HG03135 (cell line): ENCODE data around the gene KCNQ1OT1.

Source experiments
- ATAC-seq: cut with Tn5 transposase; IDR thresholded peaks from one replicate; pipeline ENCODE4 v1.9.1; 2021; ENCODE audit warnings: mild to moderate bottlenecking, moderate library complexity; ENCODE audit not compliant: unreplicated experiment

Gene KCNQ1OT1

DNA sequence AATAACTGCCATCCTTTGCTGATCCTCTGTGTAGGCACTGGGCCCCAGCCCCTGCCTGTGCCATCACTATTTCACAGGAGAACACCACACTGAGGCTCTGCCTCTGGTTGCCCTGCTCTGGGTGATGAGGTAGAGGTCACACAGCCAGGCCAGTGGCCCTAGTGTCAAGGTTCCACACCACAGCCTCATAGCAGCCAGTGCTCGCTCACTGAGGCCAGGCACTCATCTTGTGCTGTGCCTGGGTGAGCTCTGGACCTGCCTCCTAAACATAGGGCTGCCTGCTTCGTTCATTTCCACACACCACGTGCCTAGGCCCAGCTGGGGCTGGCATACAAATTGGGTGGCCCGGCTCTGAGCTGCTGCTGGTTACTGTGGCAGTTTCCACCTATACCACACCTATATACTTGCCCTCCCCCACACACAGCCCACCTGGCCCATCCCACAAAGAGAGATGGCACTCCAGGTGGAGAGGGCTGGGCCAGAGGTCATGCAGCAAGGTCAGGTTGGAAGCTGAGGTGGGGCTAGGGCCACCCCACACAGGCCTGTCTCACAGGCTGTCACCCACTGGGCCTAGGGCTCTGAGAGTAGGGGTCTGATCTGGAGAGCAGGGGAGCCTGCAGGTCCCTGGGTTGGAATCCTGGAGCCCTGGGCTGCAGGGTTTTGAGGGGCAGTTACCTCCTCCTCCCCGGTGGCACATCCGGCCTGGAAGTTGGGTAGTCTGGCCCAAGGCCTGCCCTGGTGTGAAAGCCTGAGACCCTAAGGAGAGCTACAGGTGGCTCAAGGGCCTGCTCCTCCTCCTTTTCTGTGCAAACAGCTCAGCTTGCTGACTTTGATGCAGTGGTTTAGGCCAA, 11.2 kb downstream of the KCNQ1OT1 start:
- ATAC-seq = no peak

DNA sequence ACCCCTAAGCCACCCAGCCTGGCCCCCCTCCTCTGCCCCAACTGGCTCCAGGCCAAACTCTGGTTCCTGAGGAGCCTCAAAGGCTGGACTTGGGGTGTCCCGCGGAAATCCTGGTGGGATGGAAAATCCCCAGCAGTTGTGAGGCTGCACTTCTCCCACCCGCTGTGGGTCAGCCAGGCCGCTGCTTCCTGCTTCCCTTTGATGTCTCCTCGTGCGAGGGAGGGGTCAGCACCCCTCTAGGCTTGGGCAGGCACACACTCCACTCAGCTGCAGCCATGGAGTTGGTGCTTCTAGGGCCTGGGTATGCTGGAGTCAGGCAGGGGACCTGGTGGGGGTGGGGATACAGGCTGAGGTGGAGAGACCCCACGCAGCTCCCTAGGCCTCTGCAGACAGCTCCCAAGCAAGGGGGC, 12.0 kb downstream of the KCNQ1OT1 start:
- ATAC-seq = no peak

DNA sequence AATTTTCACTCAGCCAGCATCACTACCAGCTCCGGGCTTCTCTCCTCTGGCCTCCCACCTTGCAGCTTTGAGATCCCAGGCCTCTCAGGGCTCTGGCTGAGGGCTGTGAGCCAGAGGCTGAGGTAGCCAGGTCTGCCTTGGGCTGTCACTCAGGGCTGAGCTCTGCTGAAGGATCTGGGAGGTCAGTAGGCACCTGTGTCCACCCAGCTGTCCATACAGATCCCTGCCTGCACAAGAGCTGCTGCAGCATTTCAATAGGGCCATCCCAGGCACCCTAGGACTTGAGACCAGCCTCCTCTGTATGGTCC, 12.6 kb downstream of the KCNQ1OT1 start:
- ATAC-seq = no peak

DNA sequence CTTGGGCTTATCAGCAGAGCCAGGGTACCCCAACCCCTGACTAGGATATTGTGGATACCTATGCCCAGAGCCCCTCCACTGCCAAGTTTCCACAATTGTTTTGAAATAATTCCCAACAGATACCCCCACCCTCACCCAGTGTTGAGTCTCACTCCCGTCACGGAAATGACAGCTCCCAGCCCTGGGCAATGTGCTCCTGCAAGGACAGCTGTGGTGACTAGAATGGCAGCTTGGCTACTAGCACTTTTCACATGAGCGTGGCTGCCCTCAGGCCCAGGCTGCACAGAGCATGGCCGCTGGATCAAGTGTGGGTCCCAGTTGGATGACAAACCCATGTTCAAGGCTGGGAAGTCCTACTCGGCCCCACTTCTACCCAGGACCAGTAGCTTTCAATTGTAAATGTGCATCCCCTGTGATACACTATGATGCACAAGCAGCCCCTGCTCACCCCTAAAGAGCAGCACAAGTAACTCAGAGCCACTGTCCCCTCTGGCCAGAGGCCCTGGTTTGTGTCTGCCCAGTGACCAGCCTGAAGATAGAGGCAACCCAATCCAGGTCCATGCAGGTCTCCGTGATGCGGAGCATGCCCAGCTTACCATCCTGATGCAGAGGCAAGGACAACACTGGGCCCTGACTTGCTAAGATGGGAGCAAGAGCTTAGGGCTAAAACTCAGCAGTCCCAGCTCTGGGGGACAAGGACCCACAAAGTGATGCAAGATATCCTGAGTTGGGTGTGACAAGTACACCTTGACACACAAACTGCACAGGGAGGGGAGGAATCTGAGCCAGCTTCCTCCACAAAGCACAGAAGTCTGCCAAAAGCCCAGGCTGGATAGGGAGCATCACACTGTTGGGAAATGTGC, 13.2 kb downstream of the KCNQ1OT1 start:
- no peak for ATAC-seq

DNA sequence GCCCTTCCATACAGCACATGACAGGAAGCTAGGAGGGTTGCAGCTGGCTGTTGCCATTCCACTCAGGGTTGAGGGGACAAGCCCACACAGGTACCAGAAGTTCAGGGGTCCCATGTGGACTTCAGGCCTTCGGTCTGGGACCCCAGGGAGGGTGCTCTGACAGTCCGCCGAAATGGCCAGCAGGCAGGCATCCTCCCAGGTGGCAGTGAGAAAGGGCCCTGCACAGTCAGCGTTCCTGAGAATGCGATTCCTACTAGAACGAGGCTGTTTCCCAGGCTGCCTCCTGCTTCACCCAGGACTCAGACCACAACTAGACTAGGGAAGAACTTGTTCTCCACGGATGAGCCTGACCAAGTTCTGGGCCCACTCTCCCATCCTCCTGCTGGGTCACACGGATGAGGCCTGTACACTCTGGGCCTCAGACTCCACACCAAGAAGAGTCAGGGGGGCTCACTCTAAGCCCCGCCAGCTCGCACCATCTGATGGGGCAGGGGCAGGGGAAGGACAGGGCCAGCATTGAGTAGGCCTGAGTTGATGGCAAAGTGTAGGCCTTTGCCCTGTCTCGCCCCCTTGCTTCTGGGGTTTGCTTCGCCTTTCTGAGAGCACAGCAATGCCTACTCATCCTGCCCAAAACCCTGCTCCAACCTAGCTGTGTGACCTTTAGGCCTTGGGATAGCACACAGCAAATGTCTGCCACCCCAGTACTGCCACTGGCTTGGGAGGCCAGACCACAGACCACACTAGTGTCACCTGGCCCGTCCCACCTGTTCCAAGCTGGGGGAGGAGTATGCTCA, 14.0 kb downstream of the KCNQ1OT1 start:
- ATAC-seq = no peak

DNA sequence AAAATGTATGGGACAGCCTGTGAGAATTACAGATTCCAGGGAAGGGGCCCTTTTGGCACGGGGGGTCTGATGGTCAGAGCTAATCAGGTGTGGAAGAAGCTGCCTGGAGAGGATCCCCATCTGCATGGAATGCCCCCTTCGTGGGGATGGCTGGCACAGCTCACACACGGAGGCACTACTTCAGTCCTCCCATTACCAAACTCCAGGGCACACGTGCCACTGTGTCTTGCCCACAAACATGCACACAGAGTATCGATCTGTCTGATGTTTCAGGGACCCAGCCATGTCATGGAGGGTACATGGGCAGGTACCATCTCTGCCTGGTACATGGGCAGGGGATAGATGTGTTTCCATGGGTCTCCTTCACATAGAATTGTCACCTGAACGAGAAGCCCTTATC, 14.7 kb downstream of the KCNQ1OT1 start:
- no peak for ATAC-seq

DNA sequence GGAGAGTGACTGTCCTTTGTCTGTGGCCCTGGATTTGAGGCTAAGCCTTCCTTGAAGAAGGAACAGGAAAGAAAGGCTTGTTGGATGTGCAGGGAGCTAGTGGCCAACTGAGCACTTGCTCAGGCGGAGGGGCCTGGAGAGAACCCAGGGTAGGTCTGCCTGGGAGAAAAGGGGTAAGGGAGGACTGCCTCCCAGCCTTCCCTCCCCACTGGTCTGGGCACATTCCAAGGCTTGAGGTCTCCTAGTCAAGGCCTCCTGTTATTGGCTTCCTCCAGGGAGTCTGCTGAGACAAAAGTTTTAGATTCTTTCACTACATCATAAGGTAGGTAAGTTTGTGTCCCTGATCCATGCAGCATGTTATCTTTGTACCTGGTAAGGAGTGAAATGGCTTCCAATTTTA, 15.2 kb downstream of the KCNQ1OT1 start:
- no peak for ATAC-seq

DNA sequence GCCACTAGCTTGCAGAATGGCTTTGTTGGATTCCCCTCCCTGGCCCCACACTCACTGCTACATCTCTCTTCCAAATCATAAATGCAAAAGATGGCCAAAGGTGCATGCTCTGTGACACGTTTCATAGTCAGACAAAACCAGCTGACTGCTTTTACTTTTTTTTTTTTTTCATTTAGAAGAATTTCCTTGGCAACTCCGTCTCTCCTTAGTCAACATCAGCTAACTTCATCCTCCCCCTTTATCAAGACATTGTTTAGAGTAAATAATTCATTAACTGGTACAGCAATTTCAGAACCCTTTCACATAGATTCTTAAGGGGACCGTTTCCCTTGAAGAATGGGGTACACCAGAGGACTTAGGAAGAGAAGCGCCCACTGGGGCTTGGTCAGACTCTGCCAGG, 16.0 kb downstream of the KCNQ1OT1 start:
- ATAC-seq = no peak

DNA sequence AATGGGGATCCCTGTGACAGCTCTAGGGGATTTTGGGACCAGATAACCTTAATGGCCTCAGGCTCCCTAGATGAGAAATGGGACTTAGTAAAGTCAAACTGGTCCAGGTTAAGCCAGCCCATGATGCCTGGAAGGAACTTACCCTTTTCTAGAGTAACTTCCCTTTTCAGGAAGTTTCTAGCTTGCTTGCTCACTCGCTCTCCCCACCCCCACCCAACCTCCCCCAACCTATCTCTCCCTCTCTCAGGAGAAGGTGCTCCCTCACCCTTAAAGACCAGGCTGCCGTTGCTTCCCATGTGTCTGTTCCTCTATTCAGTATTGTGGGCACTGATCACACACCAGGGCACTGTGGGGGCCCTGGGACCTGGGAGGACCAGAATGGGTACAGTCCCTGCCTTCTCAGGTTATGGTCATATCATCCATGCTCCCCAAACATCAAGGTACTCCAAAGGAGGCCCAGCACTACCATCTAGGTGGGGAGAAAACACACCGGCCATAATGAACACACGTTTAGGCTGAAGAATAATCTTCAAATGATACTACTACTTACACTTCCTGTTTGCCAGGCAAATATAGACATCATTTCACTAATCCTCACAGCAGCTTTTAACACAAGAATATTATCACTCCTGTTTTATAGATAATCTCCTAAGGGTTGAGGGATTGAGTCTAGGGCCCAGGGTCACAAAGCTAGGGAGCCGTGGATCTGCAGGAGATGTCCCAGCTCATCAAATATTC, 18.2 kb downstream of the KCNQ1OT1 start:
- ATAC-seq = no peak

DNA sequence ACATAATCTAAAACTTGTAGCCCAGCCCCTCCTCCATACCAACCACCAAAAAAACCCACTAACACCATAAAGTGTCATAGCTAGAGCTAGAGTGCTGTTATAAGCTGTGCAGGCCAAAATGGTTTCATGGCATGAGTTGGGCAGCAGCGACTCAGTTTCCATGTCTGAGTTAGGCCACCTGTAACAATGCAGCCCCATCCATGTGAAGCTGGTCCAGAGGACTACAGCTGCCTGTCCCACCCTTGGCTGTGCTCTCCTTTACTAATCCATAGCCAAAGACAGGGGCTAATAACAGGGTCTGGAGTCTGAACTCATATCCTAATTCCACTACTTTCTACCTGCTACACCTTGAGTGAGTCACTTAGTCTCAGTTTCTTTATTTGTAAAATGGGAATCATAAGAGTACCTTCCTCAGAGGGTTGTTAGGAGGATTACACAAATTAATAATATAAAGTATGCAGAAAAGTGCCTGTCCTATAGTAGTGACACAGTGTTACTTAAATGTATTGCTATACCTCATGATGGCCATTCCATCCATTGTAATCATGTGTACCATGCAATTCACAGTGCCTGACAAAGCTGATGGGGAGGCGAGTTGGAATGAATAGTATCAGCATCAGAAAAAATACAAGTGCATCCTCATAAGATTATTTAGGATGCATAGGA, 20.6 kb downstream of the KCNQ1OT1 start:
- no peak for ATAC-seq

DNA sequence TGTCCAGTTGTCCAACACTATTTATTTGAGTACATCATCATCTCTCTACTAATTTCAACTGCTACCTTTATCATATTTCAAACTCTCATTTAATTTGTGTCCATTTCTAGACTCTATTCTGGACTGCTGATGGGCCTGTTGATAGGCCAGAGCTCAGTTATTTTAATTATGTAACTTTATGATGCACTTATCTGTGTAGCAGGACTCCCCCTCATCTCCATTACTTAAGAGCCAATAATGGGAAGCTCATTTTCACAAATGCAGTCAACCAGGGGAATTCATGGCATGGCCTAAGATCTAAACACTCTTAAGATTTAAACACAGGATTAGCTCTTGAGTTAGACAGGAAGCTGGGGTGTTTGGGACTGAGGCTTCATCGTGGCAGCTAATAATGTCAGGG, 21.4 kb downstream of the KCNQ1OT1 start:
- ATAC-seq = no peak

DNA sequence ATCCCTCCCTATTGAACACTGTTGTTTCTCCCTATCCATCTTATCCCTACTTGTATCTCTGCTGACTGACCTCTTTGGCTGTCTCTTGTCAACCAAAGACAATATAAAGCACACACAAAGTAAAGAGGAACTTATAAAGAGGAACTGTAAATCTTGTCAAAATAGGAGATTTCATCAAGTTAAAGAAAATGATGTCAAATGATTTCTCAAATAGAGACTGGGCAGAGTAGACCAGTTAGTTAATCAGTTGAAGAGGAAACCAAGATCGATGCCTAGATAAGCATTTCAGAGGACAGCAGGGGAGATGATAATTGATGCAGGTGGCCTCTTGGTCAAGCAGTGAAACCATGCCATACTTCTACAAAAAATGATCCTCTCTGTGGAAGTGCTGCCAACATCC, 22.7 kb downstream of the KCNQ1OT1 start:
- ATAC-seq = peak; percentile 50

DNA sequence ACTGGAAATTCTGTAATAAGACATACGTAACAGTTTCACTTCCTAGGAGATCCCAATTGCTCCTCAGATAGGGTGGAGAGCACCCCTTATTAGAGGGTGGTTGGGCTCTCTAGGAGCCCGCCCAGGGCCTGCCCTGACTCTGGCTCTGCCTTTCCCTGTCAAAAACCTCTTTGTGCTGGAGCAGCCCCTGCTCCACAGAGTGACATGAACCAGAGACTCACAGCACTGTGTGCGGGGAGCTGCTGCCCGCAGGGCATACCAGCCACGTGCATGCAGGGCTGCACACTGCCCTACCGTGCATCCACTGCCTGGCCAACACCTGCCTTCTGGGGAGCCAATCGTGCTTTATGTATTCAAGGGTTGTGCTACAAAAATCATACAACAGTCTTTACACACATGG, 24.3 kb downstream of the KCNQ1OT1 start:
- no peak for ATAC-seq

DNA sequence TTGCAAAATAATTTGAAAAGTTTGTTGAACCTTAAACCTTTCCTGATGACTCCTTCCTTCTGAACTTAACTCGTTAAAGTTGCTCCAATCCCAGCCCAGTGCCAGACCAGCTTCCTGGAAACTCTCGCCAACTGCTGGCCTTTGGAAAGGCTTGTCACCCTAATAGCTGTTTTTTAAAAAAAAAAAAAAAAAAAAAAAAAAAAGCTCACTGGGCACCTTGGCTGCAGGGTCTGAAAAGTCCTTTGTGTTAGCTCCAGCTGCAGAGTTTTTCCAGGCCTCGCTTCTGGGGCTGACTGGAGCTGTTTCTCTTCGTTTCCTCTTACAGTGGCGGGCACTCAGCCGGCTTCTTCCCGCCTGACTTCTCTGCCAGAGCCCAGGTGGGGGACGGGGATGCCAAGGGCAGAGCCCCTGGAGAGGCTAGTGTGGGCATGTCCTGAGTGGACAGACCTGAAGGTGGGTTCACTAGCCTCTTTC, 25.1 kb downstream of the KCNQ1OT1 start:
- no peak for ATAC-seq

DNA sequence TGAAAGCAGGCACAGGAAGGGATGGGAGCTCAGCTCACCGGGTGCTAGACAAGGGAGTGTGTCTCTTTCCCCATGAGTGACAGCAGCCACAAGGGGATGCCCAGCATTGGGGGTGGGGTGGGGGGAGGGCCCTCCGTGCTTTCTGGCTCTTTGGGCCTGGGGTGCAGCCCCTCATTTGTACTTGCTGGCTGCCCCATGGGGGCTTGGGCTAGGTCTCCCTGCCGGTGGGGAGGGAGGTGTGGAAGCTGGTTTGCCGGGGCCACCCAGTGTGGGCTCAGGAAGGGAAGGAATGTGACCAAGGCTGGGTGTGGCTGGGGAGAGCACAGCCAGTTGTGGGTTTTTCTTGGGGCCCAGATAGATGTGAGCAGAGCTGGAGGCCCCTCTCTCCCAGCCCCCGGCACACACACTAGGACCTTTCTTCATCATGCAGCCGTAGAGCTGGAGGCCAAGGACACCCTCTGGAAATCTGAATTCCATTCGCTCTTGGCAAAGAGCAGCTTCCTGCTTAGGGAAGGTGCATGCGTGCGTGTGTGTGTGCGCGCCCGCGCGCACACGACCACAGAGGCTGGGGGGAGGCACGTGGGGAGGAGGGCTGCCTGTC, 25.8 kb downstream of the KCNQ1OT1 start:
- ATAC-seq = no peak

DNA sequence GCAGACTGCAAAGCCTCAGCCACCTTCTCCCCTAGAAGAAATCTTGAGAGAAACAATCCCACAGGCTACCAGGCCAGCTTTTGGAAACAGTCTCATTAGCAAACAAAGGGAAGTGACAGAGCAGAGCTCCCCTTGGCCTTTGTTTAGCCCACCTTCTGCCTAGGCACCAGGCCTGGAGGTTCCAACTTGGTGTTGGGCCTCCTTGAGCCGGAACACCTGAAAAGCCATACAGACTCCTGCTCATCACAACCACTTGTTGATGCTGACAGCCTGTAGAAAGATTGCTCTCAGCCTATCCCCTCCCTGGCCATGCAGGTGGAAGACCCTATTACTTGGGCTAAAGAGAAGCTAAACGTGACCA, 26.6 kb downstream of the KCNQ1OT1 start:
- no peak for ATAC-seq

DNA sequence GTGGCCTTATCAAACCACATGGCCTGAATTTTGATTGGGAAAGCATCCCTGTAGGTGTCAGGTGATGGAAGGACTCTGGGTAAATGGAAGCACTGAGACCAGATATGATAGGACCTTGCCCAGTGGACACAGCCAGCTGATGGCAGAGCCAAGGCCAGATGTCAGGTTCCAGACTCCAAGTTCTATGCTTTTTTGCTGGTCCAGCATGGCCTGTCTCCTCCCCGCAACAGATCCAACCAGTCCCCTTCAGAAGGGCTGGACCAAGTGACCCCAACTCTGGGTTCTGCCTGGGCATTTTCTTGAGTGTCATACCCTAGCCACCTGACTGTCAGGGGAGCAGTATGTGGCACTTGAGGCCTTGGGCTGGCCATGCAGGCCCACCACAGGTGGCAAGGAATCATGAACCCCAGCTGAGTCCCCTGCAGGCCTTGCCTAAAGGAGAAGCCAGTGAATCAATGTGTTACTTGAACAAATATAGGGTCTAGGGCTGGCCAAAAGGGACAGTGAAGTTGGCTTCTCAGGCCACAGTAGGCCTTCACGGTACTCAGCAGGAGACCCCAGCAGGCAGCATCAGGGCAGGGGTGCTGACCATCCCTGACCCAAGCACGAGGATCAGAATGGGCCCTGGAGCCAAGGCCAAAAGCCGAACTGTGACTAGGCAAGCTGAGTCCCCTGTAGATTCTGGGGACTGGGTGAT, 27.1 kb downstream of the KCNQ1OT1 start:
- no peak for ATAC-seq

DNA sequence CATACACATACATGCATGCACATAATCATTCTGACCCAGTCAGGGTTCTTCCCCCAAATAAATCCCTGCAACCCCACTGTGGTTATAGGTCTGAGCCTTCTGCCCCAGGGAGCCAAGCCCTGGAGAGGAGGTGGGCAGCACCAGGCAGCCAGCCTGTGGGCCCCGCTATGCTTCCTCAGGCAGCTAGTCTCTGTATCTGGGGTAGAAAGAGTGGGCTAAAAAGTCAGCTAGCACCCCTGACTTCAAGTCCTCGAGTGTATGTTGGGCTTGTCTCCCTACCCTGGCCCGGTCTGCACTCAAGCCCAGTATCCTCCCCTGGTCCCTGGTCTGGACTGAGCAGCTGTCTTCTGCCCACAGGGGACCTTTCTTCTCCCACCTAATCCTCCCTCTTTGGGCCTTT, 28.0 kb downstream of the KCNQ1OT1 start:
- no peak for ATAC-seq

DNA sequence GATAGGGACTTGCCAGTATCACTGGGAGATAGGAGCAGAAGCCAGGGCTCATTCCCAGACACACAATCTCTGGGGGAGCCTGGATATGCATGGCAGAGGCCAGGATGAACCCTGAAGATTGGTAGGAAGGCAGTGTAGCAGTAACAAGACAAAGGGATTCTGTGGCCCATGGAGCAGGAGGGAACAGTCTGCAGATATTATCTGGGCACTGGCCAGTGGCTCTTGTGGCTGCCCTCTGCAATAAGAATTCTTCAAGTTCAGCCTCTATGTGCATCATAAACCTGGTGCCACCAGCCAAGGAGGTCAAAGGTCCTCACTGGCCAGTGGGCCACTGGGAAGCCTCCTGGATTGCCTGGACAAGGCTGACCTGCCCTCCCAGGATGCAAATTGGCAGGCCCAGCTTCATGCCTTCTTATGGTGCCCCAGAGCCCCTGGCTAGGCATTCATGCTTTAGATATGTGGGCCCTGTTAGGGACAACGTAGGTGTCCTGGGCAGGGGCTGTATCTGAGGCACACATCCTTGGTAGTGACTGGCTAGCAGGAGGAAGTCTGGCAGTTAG, 29.2 kb downstream of the KCNQ1OT1 start:
- no peak for ATAC-seq
